NCI-H2196 (cell line): ENCODE results near the gene PHC3.

Source experiments
- DNase-seq: peaks from one replicate; lab custom pipeline; 2025; ENCODE audit not compliant: unreplicated experiment; lab: John Stamatoyannopoulos, UW

Gene PHC3

GRCh38 chr3:170080605-170081004 is 100.9 kb downstream of the PHC3 start:
- DNase-seq, result no peak

DNA sequence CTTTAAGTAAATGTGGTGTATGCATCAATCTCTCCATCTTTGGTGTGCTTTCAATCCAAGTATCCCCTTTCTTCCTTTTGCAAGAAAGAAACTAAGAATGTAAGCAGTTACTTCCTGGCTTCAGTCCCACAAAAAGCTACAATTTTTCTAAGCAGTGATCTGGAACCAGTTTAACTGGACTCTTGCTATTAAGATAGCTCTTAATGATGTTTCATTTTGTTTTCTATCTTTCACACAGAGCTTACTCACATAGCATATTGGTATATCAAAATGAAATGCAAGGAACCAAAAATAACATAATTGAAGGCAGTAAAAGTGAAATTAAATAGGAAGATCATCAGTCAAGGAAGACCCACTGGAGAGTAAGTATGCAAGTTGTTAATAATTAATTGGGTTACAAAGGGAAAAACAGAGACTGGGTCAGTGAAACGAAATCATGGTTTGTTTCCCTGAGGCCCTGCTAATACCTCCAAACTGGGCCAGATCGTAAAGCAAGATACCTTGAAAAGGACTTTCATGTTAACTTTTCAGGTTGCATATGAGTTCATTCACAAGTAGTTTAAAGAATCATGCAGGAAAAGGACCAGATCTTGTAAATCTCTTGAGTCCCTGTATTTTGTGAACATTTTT is 101.9 kb downstream of the PHC3 start:
- DNase-seq, result no peak

GRCh38 chr3:170078620-170079281 is 102.8 kb downstream of the PHC3 start:
- no peak for DNase-seq

- DNase-seq, result no peak
These were observed 104.2 kb downstream of the PHC3 start for GRCh38 chr3:170077361-170077760.

- no peak for DNase-seq
These were observed 104.8 kb downstream of the PHC3 start for GRCh38 chr3:170076715-170077238.

DNA sequence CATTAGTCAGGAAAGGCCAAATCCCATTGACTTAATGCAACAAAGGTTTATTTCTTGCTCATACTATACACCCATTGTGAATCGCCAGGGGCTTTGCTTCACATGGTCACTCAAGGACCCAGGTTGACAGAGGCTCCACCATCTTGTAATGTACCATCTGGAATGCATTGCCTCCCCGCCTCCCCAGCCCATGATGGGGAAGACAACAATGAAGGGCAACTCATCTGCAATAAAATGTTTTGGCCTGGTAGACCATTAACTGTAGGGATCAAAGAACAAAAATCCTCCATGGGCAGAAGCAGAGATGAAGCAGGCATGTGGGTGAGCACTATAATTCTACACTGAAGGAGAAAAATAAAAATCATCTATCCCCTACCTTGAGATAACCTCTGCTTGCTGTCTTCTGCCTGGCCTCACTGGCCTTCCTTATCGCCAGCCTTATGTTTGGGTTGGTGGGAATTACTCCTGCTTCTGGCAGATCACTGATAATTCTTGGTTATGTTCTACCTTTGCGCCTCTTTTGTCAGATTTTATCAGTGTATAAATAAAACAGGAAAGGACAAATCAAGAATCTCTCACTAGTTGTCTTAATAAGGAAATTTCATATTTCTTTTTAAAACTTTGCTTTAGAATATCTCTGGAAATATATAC is 106.0 kb downstream of the PHC3 start:
- no peak for DNase-seq

DNA sequence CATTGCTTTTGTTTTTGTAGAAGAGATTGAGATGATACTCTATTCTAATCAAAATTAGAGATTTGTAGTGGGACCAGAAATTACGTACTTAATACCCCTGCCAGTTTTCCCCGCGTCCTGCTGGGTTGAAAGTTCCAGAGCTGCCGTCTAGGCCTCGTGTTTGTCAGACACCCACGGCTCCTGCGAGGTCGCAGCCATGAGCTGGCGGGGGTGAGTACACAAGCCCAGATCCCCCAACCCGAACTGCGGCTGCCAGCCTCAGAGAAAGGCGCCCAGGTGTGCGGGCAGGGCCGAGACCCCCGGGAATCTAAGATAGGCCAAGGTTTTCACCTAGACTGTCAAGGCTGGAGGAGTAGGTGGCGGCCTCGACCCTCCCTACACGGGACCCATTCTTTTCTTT is 117.4 kb downstream of the PHC3 start:
- no peak for DNase-seq

DNA sequence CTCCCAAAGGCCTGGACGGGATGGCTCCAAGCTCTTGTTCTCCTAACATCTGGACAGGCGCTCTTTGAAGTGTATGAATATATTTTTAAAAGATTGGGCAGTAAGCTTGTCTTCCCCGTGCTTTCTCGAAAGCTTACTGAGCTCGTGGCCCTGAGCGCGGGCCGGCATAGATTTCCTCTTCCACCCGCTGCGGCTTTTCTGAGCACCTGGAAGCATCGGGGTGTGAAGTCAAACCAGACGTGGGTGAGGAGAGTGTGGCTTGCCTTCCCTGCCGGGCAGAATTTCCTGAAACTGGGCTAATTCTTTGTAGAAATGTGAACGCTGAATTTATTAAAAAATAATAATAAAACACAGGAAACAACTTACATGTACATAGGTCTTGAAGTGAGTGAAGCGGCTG is 117.8 kb downstream of the PHC3 start:
- DNase-seq, result no peak

GRCh38 chr3:170062769-170063168 is 118.8 kb downstream of the PHC3 start:
- no peak for DNase-seq

DNA sequence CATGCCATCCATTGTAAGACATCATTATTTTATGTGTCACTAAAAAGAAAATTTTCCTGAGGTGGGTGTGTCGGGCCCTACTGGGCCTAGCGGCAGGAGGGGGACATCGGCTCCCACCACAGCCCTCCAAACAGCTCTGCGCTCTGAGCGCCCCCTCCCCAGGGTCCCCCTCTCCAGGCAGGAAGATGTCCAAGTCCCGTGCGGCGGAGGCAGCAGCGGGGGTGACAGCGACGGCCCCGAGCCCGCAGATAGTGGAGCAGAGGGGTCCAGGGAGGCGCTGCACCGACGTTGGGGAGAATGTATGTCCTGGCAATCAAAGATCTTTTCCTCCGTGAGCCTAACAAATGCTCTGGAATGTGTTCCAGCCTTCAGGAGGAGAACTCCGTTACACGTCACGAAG is 119.5 kb downstream of the PHC3 start:
- DNase-seq, result no peak

- DNase-seq, result no peak
These were observed 122.1 kb downstream of the PHC3 start for GRCh38 chr3:170059447-170059846.

DNA sequence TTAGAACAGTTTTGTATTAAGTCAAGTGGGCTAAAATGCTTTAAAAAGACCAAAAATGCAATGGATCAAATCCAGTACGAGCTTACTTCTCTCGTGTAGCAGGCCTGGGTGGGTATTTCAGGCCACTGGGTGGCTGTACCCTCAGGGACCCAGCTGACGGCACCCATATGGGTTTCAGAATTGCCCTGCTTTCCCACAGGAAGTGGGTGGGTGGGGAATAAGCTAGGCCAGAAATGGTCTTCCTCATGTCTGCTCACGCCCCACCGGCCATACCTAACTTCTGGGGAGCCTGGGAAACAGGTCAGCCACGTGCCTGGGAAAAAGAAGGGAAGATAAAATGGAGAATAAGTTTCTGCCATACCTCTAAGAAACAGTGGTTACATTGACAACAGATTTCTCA is 123.4 kb downstream of the PHC3 start:
- DNase-seq, result no peak

DNA sequence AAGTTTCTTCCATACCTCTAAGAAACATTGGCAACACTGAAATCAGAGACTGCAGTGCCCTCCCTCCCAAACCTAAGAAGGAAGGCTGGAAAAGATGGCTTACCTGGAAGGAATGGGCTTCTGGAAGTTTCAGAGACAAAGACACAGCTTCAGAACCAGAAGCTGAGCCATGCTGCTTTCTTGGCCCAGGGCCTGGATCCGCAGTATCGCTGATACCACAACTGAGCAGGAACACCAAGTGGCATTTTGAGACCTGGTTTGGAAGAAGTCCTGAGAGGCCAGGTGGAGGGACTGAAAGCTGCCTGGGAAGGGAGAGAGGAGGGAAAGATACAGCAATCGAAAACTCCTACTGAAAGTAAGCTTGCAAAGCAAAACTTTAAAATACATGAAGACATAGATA is 124.0 kb downstream of the PHC3 start:
- peak; percentile 44 for DNase-seq

- no peak for DNase-seq
These were observed 124.7 kb downstream of the PHC3 start for GRCh38 chr3:170056710-170057454.

GRCh38 chr3:170055209-170055608 is 126.3 kb downstream of the PHC3 start:
- no peak for DNase-seq

- DNase-seq, result no peak
These were observed 127.3 kb downstream of the PHC3 start for GRCh38 chr3:170054204-170054603.

DNA sequence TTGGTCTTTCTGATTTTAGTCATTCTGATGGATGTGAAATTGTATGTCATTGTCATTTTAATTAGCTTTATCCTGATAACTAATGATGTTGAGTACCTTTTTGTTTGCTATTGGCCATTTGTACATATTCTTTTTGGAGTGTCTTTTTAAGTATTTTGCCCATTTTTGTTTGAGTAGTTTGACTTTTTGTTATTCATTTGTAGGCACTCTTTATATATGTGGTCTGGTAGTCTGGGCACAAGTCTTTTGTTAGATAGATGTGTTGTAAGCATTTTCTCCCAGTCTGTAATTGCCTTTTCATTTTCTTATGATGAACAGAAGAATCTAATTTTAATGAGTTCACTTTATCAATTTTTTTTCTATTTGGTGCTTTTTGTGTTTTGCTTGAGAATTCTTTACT is 129.1 kb downstream of the PHC3 start:
- no peak for DNase-seq

DNA sequence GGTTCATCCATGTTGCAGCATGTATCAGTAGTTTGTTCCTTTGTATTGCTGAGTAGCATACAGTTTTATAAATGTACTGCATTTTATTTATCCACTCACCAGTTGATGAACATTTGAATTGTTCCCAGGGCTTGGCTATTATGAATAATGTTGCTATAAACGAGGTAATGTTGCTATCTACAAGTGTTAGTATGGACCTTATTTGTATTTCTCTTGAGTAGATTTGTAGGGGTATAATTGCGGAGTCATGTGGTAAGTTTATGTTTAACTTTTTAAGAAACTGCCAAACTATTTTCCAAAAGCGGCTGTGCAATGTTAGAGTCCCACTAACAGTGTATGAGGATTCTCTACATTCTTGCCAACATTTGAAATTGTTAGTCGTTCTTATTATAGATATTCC is 130.8 kb downstream of the PHC3 start:
- no peak for DNase-seq

GRCh38 chr3:170049146-170050000 is 132.2 kb downstream of the PHC3 start:
- DNase-seq, result peak; percentile 61

GRCh38 chr3:170047133-170047404 is 134.5 kb downstream of the PHC3 start:
- DNase-seq, result no peak
